ENCODE data around the gene PCDHA2. TPM values are rescaled to one million over a fixed set of nuclear protein-coding genes. Genes with fewer than 3 reads are reported as not detected.

Gene PCDHA2
- polyA plus RNA-seq (2011; rRNA removed) (0.02 TPM in 1 of 2 replicates, not detected in the other), polyA minus RNA-seq (2011; rRNA and poly(A)+ RNA removed) (0.05 and 0.10 TPM in 2 replicates)

GRCh38 chr5:140794595-140795258, at the start of gene PCDHA2:
Gene PCDHA2 (plus strand): TSS chr5:140794852.
- ChIA-PET CTCF (no interaction called here), POLR2A (no interaction called here)
- DNase-seq (ENCODE audit: low read depth): no peak
- no peak within 1 kb of the TSS for H3K4me3 ChIP-seq (ENCODE audit: low read depth, low read length)
- TF ChIP-seq CTCF (IDR thresholded peaks at IDR 0.05; ENCODE audit: insufficient read depth, low read depth, low read length): no peak
- no peaks in the 10 kb centered on the region for H3K36me3 ChIP-seq (ENCODE audit: control insufficient read depth, insufficient read depth, low read length)
- H3K27me3 ChIP-seq (ENCODE audit: control insufficient read depth, insufficient read depth, low read length): no peaks in the 10 kb centered on the region

GRCh38 chr5:140753561-140753960, 41.1 kb upstream of the PCDHA2 start:
- Histone ChIP-seq H3K4me3 (ENCODE audit: low read depth, low read length) (no peak overlapping the region), H3K36me3 (ENCODE audit: control insufficient read depth, insufficient read depth, low read length) (no peaks in the 10 kb centered on the region), H3K27me3 (ENCODE audit: control insufficient read depth, insufficient read depth, low read length) (no peaks in the 10 kb centered on the region)
- ChIA-PET CTCF (no interaction called here), POLR2A (no interaction called here)
- TF ChIP-seq CTCF (IDR thresholded peaks at IDR 0.05; ENCODE audit: insufficient read depth, low read depth, low read length): no peak
- no peak for DNase-seq (ENCODE audit: low read depth)

- Histone ChIP-seq H3K4me3 (ENCODE audit: low read depth, low read length) (no peak overlapping the region), H3K27me3 (ENCODE audit: control insufficient read depth, insufficient read depth, low read length) (no peaks in the 10 kb centered on the region), H3K36me3 (ENCODE audit: control insufficient read depth, insufficient read depth, low read length) (no peaks in the 10 kb centered on the region)
- ChIA-PET CTCF (no interaction called here), POLR2A (no interaction called here)
- DNase-seq (ENCODE audit: low read depth): no peak
- no peak for TF ChIP-seq CTCF (IDR thresholded peaks at IDR 0.05; ENCODE audit: insufficient read depth, low read depth, low read length)
Observed at GRCh38 chr5:140764177-140764973, 30.3 kb upstream of the PCDHA2 start.

GRCh38 chr5:140767444-140767843, 27.2 kb upstream of the PCDHA2 start:
- H3K36me3 ChIP-seq (ENCODE audit: control insufficient read depth, insufficient read depth, low read length): no peaks in the 10 kb centered on the region
- CTCF ChIA-PET: interaction anchor here (0.7 kb wide), 1 partner anchor 16 kb away, joined by 3 read pairs; no protein-coding TSS in a partner anchor
- POLR2A ChIA-PET: no interaction called here
- no peaks in the 10 kb centered on the region for H3K27me3 ChIP-seq (ENCODE audit: control insufficient read depth, insufficient read depth, low read length)
- no peak for DNase-seq (ENCODE audit: low read depth)
- H3K4me3 ChIP-seq (ENCODE audit: low read depth, low read length): no peak overlapping the region
- TF ChIP-seq CTCF (IDR thresholded peaks at IDR 0.05; ENCODE audit: insufficient read depth, low read depth, low read length): no peak

- no peak for DNase-seq (ENCODE audit: low read depth)
- ChIA-PET CTCF (no interaction called here), POLR2A (no interaction called here)
- Histone ChIP-seq H3K27me3 (ENCODE audit: control insufficient read depth, insufficient read depth, low read length) (no peaks in the 10 kb centered on the region), H3K4me3 (ENCODE audit: low read depth, low read length) (no peak overlapping the region), H3K36me3 (ENCODE audit: control insufficient read depth, insufficient read depth, low read length) (no peaks in the 10 kb centered on the region)
- no peak for TF ChIP-seq CTCF (IDR thresholded peaks at IDR 0.05; ENCODE audit: insufficient read depth, low read depth, low read length)
Observed at GRCh38 chr5:140780512-140780911, 14.1 kb upstream of the PCDHA2 start.

Data from BJ (cell line).